Kidney tubule cell (primary cell): ENCODE data around the gene BHLHA15.

ENCODE experiments used
- DNase-seq: peaks from one replicate; pipeline ENCODE4 v3.0.0-alpha.2; 2018; ENCODE audit warnings: low spot score

Gene BHLHA15

DNA sequence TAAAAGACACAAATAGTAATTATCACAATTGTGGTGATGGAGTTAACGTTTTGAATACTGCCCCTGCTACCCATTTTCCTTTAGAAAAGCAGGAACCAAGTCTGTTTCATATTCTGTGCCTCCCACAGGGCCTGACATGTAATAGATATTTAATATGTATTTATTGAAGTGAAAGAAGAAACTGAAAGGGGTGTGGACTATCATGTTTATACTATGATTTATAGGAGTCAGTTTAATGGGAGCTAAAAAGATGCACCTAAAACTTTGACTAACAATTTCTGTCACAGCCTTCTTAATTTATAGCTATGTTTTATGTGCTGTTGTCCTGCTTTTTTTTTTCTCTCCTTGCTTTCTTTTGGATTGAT is 24.1 kb upstream of the BHLHA15 start:
- DNase-seq: no peak

DNA sequence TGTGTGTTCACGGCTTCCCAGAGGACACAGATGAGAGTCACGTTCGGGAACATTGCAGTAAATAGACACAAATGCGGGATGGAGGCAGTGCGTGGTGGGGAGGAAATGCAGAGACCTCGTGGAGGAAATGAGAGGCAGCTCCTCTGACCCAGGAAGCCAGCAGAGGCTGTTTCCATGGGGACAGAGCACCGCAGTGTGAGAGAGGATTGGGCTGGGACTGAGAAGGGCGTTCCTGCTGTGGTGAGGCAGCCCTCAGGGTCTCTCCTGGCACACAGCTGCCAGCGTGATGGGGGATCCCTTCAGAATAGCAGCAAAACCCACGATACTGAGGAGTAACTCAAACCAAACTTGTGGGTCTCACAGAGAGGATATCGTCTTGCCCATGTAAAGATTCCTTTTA is 21.7 kb upstream of the BHLHA15 start:
- no peak for DNase-seq

DNA sequence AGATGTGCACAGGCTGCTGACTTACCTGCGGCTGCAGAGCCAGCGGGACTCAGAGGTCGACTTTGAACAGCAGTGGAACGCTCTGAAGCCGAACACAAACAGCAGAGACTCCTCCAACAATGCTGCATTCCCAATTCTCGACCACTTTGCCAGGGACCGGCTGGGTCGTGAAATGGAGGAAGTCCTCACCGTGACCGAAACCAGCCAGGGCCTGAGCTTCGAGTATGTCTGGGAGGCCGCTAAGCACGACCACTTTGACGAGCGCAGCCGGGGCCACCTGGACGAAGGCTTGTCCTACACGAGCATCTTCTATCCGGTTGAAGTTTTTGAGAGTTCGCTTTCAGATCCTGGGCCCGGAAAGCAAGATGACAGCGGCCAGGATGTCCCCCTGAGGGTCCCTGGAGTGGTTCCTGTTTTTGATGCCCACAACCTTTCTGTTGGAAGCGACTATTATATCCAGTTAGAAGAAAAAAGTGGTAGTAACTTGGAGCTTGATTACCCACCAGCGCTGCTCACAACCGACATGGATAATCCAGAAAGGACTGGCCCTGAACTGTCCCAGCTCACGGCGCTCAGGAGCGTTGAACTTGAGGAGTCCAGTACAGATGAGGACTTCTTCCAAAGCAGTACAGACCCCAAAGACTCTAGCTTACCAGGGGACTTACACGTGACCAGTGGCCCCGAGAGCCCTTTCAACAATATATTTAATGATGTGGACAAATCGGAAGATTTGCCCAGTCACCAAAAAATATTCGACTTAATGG is 19.4 kb upstream of the BHLHA15 start:
- DNase-seq: no peak

DNA sequence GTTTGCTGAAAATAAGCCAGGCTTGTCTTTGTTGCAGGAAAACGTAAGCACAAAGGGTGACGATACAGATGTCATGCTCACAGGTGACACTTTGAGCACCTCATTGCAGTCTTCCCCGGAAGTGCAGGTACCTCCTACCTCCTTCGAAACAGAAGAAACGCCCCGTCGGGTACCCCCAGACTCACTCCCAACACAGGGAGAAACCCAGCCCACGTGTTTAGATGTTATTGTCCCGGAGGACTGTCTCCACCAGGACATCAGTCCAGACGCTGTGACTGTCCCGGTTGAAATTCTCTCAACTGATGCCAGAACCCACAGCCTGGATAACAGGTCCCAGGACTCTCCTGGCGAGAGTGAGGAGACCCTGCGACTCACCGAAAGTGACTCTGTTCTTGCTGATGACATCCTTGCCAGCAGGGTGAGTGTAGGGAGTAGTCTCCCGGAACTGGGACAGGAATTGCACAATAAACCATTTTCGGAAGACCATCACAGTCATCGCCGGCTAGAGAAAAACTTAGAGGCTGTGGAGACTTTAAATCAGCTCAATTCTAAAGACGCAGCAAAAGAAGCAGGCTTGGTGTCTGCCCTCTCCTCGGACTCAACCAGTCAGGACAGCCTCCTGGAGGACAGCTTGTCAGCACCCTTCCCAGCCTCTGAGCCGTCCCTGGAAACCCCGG is 18.3 kb upstream of the BHLHA15 start:
- DNase-seq: no peak

DNA sequence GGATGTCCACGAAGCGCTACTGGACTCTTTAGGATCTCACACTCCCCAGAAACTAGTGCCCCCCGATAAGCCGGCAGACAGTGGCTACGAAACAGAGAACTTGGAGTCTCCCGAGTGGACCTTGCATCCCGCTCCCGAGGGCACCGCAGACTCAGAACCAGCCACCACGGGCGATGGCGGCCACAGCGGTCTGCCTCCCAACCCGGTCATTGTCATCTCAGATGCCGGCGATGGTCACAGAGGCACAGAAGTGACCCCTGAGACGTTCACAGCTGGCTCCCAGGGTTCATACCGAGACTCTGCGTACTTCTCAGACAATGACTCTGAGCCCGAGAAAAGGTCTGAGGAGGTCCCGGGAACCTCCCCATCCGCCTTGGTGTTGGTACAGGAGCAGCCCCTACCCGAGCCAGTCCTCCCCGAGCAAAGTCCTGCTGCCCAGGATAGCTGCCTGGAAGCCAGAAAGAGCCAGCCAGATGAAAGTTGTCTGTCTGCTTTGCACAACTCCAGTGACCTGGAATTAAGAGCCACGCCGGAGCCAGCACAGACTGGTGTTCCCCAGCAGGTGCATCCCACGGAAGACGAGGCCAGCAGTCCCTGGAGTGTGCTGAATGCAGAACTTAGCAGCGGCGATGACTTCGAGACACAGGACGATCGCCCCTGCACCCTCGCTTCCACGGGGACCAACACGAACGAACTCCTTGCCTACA is 17.6 kb upstream of the BHLHA15 start:
- no peak for DNase-seq

DNA sequence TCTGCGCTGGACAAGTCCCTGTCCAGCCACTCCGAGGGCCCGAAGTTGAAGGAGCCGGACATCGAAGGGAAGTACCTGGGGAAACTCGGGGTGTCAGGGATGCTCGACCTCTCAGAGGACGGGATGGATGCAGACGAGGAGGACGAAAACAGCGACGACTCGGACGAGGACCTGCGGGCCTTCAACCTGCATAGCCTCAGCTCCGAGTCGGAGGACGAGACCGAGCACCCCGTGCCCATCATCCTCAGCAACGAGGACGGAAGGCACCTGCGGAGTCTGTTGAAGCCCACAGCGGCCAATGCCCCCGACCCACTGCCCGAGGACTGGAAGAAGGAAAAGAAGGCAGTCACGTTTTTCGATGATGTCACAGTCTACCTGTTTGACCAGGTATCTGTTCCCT is 17.1 kb upstream of the BHLHA15 start:
- DNase-seq: no peak

DNA sequence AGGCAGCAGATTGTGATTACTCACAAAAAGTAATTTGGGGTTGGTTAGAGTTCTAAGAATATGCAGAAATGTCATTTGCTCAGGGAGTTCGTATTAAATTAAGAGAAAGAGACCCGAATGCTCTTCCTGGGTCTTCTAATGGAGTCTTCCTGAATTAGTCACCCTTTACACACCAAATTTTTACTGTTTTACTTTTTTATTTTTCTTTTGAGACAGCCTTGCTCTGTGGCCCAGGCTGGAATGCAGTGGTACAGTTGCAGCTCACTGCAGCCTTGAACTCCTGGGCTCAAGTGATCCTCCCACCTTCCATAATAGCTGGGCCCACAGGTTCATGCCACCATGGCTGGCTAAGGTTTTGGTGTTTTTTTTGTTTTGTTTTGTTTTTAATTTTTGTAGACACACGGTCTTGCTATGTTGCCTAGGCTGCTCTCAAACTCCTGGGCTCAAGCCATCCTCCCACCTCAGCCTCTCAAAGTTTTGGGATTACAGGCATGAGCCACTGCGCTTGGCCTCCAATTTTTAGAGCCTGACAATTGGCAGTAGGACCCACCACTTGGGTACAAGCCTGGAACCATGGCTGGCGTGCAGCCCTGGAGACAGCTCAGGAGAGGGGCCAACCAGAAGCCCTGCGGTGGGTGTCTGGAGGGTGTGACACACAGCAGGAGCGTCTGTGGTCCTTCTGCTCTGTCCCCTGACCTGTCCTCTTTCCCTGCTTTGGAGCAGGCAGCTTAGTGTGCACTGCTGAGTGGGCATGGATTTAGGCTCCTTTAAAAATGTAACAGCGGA is 16.4 kb upstream of the BHLHA15 start:
- DNase-seq: no peak

DNA sequence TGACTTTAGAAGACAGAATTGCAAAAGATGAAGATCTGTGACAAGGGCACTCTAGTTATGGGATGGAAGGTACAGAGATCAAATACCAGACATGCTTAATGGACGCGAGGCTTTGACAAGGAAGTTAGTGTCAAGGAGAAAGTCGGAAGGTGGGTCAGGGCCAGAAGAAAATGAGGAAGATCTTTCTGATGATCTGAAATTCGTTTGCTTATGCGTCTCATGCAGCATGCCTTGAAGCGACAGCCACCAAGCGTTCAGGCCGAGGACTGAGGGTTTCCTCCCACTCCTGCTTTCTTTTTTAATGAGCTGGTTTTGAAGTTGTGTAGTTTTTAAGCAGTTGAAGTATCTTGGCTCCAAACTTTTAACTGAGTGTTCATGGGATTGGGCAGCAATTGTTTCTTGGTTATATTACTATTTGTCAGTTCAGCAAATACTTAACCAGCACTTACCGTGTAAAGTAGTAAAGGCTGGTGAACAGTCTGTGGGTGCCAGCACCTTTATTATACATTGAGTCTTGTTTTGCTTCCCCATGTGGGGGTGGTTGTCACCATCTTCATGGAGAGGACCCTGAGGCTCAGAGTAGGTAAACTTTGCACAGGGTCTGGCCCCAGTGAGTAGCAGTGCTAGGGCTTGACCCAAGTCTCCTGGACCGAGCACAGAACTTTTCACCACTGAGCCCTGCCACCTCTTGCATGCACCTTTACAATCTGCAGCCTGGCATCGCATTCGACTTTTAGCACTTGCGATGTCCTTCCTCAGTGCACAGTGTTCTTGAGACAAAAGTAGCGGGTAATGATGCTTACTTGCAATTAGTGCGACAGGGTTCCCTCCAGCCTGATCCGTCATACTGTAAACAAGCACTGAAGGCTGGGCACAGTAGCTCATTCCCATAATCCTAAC is 14.3 kb upstream of the BHLHA15 start:
- DNase-seq: no peak

DNA sequence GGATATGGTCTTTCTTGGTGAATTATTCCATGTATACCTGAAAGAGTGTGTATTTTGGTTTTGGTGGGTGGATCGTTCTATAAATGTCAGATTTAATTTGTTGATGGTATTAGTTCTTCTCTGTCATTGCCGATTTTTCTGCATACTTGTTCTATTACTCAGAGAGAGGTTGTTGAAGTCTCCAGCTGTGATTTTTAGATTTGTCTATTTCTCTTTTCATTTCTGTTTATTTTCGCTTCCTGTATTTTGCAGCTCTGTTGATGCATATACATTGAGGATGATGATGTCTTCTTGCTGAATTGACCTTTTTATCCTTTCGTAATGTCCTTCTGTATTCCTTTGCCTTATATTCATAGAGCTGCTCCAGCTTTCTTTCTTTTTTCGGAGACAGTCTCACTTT is 12.1 kb upstream of the BHLHA15 start:
- DNase-seq: no peak

DNA sequence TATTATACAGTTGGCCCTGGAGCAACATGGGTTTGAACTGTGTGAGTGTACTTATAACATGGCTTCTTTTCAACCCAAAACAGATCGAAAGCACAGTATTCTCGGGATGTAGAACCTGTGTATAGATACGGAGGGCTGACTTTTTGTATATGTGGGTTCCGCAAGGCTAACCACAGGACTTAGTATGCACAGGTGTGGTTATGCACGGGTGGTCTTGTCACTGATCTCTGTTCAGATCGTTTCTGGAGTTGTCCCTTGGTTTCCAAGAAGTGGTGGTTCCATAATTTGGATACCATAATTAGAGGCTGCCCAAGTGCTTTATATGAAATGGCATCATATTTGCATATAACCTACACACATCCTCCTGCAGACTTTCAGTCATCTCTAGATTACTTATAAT is 10.9 kb upstream of the BHLHA15 start:
- no peak for DNase-seq

DNA sequence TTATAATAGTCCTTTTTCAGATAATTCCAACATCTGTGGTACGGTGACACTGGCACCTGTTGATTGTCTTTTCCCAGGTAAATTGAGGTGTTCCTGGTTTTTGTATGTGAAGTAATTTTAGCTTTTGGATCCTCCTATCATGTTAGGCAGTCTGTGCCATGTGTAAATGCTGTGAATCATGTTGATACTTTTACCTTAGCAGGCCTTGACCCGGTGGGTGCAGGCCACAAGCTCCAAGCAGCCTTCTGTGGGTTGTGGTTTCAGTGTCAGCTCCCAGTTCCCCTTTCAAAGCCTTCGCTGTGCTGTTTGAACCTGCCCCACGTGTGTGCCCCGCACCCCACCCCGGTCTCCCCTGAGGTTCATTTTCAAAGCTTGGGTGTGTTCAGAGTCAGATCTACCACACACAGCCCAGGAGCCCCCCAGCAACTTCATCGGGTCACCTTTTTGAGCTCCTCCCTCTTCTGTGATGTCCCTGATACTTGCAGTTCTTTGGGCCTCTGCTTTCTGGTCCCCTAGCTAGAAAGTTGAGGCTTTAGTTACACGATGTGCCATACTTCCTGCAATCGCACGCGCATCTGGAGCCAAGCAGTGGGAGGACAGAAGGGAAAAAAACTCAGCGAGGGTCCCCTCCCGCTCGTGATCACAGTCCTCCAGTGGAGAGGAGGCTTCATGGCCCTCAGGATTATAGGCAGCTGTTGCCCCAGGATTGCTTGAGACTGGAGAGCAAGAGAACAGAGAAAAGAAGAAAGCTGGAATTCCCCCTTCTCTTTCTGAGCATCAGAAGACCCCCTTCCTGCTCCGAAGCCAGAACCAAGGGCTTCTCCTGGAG is 8.7 kb upstream of the BHLHA15 start:
- no peak for DNase-seq

DNA sequence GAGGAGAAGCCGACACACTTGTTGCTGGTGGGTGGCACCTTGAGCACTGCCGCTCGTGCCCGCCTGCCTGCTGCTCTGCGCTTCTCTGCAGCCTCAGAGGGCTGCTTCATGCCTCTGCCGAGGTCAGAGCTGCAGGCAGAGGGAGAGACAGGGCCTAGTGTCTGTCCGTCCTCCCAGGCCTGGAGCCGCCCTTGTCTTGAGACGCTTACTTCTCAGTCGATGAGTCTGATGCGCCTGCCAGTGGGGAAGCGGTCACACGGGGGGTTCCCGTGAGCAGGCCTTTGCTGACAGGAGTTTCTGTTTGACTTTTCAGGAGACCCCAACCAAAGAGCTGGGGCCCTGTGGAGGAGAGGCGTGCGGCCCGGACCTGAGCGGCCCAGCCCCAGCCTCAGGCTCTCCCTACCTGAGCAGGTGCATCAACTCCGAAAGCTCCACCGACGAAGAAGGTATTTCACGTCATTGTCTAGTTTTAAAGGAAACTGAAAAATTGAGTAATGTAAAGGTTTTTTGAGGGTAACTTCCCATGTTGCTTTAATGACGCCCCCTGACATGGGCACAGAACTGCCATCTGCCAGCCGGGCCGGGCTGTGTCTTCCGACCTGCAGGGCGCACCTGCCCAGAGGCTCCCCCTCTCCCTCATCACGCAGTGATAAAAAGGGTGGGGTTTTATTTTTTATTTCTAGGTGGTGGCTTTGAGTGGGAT is 7.8 kb upstream of the BHLHA15 start:
- DNase-seq: no peak

DNA sequence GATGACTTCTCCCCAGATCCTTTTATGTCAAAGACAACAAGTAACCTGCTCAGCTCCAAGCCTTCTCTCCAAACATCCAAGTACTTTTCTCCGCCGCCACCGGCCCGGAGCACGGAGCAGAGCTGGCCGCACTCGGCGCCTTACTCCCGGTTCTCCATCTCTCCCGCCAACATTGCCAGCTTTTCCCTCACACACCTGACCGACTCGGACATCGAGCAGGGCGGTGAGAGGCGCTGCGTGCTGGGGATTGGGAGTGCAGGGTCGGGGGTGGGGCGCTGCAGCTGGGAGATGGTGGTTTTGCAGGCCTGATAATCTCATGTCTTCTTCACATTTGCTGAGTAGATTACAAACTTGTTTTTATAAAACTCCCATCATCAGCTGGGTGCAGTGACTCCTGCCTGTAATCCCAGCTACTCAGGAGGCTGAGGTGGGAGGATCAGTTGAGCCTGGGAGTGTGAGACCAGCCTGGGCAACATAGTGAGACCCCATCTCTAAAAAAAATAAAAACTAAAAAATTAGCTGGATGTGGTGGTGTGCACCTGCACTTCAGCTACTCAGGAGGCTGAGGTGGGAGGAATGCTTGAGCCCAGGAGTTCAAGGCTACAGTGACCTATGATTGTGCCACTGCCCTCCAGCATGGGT is 7.2 kb upstream of the BHLHA15 start:
- DNase-seq: no peak

DNA sequence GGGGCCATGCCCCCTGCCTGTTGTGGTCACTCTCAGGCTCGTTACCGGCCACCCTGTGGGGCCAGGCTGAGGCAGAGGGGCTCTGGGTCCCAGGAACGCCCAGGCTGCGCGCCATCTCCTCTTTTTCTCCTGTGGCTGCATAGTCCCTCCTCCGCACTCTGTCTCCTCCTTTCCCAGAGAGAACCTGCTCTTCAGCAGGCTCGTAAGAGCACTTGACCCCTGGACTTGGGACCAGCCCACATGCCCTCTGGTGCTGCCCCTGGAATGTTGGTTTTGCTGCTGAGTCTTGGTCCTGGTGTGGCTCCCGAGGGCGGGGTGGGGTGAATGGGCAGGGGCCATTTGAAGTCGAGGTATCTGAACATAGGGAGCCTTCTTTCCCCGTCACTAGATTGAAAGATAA is 6.6 kb upstream of the BHLHA15 start:
- DNase-seq: no peak

DNA sequence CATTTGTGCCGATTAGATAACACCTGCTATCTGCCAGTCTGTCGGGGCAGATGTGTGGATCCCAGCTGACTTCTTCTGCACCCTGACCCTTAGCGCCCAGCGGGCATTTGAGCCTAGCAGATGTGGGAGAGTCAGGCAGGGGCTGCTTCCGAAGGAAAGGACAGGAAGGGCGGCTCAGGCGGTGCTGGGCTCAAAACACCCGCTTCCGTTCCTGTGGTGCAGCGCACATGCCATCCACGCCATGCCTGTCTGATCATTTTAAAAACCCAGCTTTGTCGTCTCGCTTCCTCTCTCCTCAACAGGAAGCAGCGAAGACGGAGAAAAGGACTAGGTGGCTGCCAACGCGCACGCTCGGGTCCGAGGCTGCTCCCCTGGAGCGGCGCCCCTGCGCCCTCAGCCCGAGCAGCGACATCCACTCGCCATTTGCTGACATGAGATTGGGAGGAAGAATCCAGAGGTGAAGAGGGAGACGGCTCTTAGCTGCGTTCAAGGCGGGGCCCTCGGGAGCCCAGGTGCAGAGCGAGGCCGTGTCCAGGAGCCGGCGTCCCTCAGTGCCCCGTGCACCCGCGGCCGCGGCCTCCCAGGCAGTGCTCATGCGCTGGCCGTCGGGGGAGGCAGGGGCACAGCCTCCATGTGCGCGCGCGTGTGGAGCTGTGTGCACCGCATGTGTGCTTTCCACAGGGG is 5.9 kb upstream of the BHLHA15 start:
- DNase-seq: no peak

DNA sequence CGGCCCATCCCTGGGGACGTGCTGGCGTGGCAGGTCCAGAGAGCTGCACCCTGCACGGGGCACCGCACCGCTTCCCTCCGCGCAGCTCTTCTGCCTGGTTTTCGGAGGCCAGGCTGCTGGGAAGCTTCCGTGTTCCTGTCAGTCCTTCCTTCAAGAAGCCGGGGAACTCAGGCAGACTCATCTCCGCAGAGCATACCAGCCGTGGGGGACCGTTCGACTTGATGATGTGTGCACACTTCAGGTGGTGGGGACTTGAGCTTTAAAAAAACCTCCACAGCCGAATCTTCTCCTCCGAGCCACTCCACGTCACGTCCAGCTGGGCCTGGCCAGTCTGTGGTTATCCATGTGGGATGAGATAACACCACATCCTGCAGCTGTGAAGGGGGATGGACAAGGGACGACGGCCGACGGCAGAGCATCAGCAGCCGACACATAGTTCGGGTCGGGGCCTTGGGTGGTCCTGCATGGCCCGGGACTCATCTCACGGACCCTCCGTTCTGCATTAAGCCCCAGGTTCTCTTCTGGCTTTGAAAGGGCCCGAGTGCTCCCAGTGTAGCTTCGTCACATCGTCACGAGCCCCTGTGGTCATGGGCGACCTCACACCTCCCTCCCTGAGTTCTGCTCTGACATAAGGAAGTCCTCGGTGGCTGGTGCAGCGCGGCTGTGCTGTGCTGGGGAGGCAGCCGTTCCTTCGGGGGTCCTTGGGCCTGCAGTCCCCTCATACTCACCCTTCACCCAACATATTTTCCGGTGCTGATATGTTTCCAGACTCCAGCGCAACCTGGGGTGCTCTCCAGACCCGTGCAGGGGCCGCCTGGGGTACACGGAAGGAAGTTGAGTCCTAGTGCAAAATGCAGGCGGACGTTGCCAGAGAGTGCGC is 4.5 kb upstream of the BHLHA15 start:
- no peak for DNase-seq

DNA sequence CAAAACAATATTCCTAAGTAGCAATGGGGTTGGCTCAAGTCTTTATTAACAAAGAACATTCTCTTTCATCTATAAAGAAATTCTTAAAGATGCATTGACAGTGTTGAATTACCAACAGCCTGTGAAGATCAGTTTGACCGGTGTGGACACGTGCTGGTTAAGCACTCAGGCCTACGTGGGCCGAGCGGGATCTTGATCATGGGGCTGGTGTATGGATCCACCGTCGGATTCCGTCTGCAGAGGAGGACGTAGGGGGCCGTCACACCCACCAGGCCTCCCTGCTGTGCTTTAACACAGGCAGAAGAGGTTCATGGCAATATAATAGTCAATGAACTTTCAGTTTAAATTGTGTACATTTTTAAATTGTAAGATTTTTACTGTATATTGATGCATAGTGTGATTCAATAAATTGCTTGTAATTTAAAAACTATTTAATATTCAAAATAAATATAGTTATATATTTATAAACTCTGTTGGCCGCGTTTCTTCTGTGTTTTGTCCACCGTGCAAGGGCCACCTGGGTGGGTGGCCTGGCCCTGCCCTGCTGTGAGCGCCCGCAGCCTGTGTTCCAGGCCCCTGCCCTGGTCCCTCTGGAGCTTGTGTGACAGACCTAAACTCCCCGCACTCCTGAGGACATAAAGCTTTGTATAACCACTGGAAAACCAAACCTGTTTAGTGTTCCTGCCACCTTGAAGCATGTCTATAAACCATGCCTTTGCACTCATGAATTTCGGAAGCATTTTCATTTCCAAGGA is 1.9 kb upstream of the BHLHA15 start:
- no peak for DNase-seq
